A204.1 (cell line): ENCODE data around the gene B3GNT4.
"Not testable (repeated sequence)": the region's sequence is repeated elsewhere in the genome, so short reads cannot be mapped to it uniquely, and the experiment has no call there.

ENCODE experiments used
- FAIRE-seq: peaks from 2 replicates; lab custom pipeline; 2012; peaks lifted over from hg19 to GRCh38; lab: Jason Lieb, UNC

B3GNT4 gene

DNA sequence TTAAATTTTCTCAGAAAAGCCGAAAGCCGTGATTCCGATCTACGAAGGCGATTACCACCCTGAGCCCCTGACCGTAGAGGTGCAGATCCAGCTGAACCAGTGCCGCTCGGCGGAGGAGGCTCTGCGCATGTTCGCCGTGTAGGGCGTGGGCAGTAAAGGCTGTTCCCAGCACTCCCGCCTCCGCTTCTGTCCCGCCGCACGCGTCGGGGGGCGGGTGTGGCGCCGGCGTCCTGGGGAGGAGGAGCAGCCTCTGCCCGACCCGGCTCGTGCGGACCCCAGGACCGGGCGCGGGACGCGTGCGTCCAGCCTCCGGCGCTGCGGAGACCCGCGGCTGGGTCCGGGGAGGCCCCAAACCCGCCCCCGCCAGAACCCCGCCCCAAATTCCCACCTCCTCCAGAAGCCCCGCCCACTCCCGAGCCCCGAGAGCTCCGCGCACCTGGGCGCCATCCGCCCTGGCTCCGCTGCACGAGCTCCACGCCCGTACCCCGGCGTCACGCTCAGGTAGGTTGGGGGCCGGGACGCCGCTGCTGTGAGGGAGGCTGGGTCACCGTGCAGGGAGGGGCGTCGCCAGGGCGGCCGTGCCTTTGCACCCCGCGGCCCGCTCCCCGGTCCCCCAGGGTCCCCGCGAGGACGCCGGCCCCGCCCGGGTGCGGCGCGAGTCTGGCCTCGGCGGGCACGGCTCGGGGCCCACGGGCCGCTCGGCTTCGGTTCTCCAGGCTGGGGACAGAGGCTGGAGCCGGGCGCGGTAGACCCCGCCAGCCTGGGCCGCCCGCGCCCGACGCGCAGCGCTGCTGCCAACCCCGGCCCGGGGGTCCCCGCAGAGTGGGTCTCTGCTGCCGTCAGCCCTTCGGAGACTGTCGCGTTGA is at the start of gene B3GNT4:
B3GNT4 (plus strand) TSS at position 409 of the 866 bp plus-strand sequence. CDS start 910 bp downstream, outside the sequence.
- FAIRE-seq = no peak

DNA sequence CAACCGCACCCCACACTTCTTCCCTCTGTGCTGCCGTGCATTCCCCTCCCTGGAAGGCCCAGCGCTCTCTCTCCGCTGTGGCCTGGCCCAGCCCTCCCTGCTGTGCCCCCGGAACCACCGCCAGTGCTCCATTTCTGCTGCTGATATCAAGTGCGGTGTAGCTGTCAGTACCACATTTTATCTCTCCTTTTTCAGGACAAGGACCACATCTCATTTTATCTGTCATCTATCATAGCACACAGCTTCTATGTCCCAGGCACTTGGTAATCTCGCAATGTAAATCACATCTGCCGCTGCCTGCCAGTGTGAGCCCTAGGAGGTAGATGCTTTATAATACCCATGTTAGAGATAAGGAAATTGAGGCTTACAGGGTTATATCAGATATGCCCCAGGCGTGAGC is 47.8 kb upstream of the B3GNT4 start:
- FAIRE-seq = no peak

DNA sequence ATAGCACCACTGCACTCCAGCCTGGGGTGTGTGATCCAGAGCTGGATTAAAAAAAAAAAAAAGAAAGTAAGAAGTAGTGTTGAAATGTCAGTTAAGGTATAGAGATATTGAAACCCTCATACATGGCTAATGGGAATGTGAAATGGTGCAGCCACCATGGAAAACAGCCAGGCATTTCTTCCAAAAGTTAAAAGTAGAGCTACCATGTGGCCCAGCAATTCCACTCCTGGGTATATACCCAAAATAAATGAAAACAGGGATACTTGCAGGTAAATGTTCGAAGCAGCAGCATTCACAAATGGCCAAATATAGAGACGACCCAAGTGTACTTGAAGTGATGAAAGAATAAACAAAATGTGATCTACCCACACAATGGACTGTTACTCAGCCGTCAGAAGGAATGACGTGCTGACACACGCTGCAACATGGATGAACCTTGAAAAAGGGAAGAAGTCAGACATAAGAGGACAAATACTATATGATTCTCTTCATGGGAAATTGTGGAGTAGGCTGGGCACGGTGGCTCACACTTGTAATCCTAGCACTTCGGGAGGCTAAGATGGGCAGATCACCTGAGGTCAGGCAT is 44.7 kb upstream of the B3GNT4 start:
- FAIRE-seq = no peak

- no peak for FAIRE-seq
Measured at GRCh38 chr12:122159882-122160281, 43.6 kb upstream of the B3GNT4 start.

- no peak for FAIRE-seq
Measured at GRCh38 chr12:122160761-122161160, 42.7 kb upstream of the B3GNT4 start.

- FAIRE-seq = no peak
Measured at GRCh38 chr12:122161682-122162081, 41.8 kb upstream of the B3GNT4 start.

GRCh38 chr12:122162976-122163375 is 40.5 kb upstream of the B3GNT4 start:
- FAIRE-seq = no peak

DNA sequence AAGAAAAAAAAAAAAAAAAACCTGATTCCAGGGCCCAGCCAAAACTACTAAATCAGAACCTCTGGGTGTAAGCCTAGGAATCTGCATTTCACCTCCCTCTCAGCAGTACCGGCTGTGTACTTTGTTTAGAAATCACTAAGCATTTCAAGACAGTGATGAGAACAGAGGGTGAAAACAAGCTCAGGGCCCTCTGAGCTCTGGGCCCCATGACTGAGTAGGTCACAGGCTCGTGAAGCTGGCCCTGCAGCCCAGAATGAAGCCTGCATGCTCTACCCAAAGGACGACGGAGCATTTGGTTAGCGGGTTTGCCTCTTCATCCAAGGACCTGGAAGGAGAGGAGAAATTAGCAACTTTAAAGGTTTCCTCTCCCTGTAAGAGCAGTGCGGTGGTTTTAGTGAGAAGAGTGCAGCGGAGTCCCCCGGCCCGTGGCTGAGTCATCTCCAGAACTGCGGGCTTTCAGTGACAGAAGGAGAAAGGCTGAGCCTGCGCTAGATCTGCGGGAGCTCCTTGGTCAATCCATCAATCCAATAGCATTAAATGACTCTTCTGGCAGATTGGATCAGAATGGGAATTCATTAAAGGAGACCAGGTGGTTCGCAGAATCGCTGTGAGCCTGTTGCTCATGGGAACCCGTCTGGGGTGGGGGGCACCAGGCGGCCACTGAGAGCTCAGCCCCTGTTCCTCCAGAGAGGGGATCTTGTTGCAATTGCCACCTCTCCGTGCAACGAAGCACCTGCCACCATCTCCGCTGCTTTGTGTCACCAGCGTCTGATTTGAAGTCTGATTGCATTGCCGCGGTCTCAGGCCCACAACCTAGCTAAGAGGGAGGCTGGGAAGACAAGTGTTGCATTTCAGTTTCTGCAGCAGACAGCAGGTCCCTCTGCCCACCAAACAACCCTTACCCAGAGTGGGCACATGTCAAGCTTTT is 36.8 kb upstream of the B3GNT4 start:
- FAIRE-seq = no peak

DNA sequence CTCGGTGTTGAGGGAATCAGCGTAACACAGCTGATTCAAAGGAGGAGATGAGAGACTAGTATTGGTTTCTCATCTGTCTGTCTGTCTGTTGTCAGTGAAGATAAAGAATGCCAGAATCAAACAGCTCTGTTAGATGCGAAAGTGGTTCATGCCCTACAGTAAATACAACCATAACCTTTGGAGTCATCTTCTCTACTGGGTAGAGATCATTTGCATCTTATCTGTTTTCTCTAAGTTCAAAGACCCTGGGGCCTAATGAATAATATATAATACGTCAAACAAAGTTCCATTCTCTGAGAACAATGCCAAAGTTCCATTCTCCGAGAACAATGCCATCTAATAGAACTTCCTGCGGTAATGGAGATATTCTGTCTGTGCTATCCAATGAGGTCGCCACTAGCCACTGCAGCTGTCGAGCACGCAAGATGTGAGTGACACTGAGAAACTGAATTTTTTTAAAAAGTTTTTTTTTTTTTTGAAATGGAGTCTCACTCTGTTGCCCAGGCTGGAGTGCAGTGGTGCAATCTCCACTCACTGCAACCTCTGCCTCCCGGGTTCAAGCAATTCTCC is 36.1 kb upstream of the B3GNT4 start:
- FAIRE-seq = no peak

- no peak for FAIRE-seq
Measured at GRCh38 chr12:122168492-122168891, 35.0 kb upstream of the B3GNT4 start.

- no peak for FAIRE-seq
Measured at GRCh38 chr12:122171399-122171798, 32.1 kb upstream of the B3GNT4 start.

DNA sequence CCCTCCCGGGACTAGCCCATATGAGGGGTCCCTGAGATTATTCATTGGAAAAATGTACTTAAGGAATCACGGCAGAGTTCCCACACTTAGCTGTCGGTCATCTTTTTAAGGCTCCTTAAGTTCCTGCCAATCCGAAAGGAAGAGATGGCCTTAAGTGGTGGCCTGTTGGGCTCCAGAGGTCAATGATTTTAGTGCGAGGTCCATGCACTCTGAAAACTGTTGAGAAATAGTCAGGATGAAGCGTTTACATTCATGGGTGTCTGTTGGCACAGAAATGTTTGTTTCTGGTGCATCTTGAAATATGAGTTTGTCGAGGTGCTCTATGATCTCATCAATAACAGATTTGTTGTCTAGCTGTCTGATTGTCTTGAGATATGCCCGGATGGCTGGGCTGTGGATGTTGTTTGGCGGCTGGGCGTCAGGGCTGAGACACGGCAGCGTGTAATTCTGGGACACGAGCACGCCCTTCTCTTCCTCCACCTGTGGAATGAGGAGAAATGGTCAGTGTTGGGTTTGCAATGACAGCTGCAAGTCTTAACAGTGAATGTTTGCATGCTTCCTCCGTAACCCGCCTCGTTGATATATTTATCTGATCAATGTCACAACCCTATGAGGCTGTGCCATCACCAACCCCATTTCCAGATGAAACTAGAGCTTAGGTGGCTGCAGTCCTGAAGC is 31.1 kb upstream of the B3GNT4 start:
- FAIRE-seq = no peak

DNA sequence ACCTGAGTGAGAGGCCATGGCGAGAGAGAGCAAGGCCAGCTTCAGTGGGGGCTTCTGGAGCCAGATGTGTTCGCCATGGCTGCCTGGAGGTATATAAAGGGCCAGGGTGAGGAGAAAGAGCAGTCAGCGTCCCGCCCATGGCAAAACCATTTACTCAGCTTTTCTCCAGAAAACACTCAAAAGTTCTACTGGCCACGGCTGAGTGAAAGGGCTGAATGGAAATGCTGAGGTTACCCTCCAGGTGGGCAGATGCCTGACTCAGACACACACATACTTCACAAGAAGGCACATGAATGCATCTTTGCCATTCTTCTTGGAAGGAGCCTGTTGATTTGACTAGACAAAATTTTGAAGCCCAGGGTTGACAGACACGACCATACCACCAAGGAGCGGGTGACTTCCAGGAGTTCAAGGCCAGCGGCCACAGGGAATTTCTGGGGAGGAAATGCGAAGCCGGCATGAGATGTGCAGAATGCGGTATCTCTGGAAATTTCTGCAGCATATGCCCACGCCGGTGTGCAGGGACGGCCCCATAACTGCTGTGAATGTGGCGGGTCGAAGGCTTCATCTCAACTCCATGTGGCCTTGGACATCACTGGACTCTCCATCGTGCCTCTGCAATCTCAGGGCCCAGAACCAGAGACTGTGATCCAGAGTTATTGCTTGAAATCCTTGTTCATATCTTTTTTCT is 29.2 kb upstream of the B3GNT4 start, which contains the start of gene IL31:
IL31 (minus strand) TSS at position 67 of the 691 bp plus-strand sequence; CDS start at position 18, 49 bp downstream.
- no peak for FAIRE-seq

GRCh38 chr12:122176473-122176872 is 27.0 kb upstream of the B3GNT4 start:
- not testable (repeated sequence) for FAIRE-seq

DNA sequence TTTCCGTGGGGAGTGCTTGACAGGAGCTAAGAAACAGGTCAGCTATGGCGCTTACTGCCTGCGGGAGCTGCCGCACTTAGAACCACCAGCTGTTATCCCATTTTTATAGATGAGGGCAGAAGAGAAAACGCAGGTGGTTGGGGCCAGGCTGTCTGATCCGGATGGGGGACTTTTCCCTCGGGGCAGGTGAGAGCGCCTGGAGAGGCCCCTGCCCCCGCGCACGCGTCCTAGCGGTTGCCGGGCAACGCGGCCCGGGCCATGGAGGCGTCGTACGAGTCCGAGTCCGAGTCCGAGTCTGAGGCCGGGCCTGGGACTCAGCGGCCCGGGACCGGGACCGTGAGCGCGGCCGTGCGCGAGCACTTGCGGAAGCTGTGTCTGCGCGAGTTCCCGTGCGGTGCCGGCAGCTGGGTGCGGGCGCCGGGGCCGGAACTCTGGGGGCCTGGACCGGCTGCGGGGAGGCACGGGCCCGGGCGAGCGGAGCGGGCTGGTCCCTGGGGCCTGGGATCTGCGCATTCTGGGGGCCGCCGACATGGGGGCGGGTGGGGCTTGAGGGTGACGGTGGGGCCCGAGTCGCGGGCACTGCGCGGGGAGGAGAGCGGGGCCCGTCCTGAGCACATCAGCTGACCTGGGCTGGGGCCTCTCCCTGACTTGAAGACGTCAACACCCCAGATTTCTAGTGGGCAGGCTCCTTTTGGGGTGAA is 20.5 kb upstream of the B3GNT4 start, which contains the start of gene LRRC43:
LRRC43 (plus strand) TSS at position 237 of the 701 bp plus-strand sequence; CDS start at position 259, 22 bp downstream.
- no peak for FAIRE-seq

DNA sequence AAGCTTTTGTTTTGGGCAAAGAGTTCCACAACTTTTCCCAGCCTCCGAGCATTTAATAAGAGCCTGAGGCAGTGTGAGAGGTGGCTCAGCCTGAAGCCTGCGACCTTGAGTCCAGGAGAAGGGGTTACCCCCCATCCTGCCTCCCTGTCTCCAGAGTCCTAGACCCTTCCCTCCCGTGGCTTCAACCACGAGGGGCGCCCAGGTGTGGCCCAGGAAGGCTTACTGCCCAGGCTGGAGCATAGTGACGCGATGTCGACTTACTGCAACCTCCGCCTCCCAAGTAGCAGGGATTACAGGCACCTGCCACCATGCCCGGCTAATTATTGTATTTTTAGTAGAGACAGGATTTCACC is 19.9 kb upstream of the B3GNT4 start:
- no peak for FAIRE-seq

DNA sequence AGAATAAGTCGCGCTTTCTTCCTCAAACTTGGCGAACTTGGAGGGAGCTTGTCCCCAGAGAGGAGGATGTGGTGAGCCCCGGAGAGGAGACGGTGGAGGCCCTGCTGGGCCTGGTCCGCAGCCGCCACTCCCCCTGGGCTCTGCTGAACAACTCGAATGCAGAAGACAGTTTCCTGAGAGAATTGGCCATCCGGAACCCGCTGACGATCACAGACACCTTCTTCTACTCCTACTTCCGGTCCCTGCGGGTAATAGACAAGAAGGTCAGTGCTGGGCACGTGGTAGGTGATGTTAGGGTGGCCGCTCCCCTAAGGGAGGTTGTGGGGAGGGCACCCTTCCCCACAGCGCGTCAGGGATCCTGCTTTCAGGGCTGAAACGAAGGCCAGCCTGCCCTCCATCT is 19.0 kb upstream of the B3GNT4 start:
- FAIRE-seq = no peak

- no peak for FAIRE-seq
Measured at GRCh38 chr12:122185079-122185478, 18.4 kb upstream of the B3GNT4 start.

DNA sequence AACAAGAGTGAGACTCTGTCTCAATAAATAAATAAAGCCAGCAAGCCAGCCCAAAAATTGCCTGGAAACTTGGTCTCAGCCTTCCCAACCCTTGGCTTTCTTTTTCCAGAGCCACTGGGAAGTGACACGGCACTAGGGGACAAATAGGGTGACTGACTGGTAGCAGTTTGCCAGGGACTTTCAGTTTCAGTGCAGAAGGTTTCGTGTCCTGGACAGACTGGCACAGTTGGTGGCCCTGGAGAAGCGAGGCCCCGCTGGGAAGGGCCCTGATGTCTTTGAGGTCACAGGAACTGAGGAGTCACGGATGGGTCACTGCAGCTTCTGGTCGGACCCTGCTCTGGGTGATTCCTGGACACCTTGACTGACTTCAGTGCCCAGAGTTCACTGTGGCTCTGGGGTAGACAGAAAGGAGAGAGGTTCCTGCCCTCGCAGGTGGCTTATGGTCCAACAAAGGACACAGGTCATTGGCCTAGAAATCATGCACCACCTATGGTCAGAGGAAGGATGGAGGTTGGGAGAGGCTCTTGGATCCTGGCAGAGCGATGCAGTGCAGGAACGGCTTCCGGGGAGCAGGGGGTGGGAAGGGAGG is 17.9 kb upstream of the B3GNT4 start:
- FAIRE-seq = no peak

DNA sequence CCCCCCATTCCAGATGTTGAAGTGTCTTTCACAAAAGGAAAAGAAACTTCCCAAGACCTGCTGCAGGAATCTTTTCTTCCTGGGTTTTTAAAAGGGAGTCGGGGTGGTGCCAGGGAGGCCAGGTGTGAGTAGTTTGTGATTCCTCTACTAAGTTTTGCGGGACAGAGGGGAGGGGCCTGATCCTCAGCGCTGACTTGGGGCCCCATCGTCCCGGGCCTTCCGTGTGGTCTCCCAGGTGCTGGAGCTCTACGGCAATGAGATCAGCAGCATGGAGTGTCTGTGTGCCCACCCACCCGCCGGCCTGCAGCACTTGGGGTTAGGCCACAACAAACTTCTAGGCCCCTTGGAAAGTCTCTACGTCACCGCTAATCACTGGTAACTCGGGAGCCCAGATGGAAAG is 16.0 kb upstream of the B3GNT4 start:
- FAIRE-seq = no peak
